Umbilical cord (tissue), 2 donors: ENCODE results near the gene TXNDC2. TPM values are rescaled to one million over a fixed set of nuclear protein-coding genes. Genes with fewer than 3 reads are reported as not detected.

Experiments used
- DNase-seq: peaks from one replicate; pipeline ENCODE4 v3.0.0-alpha.2; 2015; ENCODE audit warnings: low spot score
- total RNA-seq: library from RNA; depleted of rRNA; stranded (reverse); fragments of >200 nt; gene quantifications from one replicate; pipeline ENCODE4 v1.2.3, GENCODE V29; 2014; ENCODE audit warnings: low replicate concordance; ENCODE audit not compliant: insufficient read depth

TXNDC2 gene
- total RNA-seq, 1 donor from 2014 or later, result 5.1 TPM

DNA sequence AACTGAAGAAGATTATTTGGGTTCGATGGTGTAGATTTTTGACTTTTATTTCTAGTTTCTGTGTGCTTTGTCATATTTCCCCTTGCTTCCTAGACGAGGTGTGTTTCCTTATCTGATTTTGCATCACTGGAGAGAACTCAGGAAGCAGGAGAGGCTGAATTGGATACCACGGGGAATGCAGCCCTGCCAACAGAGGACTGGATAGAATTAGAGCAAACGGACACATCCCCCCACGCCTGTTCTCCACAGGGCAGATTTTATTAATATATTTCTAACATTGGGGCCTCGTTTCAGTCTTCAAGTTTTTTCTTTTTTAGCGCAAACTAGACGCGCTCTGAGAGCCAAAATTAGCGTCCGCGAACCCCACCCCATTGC, 27.4 kb downstream of the TXNDC2 start:
- DNase-seq, result no peak

DNA sequence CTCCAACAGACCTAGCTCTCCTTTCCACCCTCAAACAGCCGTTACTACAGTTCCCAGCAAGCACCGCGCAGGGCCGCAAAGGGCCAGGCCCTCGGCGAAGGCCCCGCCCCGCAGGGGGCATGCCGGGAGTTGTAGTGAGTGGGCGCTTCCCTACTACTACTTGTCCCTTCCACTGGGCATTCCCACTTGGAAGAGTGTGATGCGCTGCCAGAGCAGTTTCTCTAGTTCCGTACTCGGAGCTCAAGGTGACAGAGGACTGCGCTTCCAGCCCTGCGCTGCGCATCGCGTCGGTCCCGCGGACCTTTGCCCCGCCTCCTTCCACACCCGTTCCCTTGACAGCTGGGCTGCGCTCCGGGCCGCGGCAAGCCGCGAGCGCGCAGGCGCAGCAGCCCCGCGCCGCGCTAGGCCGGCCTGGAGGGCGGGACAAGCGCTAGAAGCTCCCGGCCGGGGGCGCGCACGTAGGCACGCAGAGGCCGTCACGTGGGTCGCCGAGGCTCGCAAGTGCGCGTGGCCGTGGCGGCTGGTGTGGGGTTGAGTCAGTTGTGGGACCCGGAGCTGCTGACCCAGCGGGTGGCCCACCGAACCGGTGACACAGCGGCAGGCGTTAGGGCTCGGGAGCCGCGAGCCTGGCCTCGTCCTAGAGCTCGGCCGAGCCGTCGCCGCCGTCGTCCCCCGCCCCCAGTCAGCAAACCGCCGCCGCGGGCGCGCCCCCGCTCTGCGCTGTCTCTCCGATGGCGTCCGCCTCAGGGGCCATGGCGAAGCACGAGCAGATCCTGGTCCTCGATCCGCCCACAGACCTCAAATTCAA, 28.0 kb downstream of the TXNDC2 start, which contains the start of gene VAPA:
TSS of gene VAPA (plus strand) at position 491 of the 808 bp plus-strand sequence. CDS start at position 732, 241 bp downstream.
- peak; percentile 99 for DNase-seq

DNA sequence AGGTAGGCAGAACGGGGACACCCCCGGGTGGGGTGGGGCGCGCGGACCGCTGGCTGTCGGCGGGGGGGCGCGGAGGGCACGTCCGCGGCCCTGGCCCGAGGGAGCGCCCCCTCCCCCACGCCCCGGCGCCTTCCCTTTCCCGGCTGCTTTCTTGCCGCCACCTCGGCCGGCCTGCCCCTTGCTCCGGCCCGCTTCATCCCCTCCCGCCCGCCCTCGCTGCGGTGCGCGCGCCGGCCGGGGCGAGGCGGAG, 28.5 kb downstream of the TXNDC2 start:
- DNase-seq, result no peak

DNA sequence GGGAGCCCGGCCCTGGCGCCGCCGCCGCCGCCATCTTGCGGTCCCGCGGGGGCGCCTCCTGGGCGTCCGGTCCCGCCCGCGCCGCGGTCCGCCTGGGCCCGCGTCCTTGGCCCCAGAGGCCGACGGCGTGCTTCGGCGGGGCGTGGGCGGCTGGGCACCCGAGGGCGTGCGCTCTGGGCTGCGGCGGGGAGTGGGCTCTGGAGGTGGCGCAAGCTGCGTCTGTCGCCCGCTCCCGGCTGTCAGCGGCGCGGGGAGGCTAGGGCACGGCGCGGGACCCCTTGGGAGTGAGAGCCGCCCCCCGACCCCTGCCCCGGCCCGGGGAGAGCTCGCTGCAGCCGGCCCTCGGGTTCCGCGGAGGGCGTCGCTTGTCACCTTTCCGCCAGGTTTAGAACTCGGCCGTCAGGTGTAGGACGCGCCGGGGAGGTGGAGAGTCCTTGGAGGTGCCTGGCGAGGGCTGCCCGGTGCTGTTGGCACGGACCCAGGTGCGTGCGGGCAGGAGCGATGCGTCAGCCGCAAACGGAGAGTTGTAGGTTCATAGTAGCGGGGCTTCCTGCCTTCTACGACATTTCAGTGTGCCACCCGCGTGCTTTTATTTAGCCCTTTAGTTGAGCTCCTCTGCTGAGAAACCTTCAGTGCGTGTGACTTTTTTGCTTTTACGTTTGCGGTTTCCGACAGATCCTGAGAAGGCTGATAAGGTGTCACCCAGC, 29.0 kb downstream of the TXNDC2 start:
- DNase-seq, result peak; percentile 59

DNA sequence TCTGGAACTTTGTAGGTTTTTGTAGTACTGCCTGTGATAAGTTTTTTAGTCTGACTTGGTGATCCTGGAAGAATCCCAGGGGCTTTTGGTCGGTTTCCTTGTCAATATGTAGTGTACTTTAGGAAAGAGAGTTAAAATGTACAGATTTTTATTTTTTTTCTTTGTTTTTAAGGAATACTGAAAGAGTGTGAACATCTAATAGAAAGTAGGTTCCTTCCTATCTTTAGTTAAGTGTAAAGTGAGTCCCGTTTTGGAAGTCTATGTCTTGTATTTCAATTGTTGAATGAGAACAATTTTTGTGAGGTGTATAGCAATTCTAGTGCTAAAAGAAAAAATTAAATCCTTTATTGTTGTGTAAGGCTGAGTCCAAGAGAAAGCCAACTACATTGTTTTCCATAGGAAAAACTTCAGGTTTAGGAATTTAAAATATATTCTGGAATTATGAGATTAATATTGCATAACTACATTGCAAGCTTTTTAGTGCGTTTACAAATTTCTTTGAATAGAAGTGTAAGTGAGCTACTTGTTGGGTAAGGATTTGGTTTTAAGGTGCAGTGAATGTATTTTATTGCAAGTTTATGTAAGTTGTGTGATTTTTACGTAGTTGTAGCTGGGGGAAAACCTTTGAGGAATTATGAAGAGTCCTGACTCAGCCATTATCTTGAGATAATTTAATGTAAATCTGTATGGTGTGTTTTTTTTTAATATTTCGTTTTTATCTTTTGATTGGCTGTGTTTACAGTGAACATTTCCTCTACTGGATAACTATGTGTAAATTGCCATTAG, 29.7 kb downstream of the TXNDC2 start:
- no peak for DNase-seq

DNA sequence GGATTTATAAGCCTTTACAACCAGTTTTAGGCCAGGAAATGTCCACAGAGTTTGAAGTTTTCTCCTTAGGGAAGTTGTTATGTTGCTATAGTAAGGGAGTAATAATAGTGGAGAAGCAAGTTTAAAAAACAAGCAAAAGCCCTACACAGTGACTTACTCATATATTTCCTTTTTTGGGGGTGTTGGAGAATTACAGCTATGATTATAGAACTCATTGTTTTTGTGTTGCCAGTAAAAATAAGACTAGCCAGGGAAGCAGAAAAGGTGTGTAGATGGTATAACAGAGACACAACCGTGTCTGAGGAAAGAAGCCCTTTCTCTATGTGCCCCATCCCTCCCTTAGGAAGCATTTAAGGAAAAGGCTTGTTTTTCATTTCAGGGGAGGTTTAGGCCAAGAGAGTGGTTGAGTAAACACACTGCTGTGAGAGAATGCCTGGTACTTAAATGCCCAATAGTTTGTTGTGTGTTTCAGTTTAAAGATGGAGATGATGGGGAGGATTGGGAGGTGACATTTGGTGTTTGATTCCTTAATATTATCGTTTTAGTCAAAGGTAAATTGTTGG, 30.4 kb downstream of the TXNDC2 start:
- DNase-seq, result no peak

DNA sequence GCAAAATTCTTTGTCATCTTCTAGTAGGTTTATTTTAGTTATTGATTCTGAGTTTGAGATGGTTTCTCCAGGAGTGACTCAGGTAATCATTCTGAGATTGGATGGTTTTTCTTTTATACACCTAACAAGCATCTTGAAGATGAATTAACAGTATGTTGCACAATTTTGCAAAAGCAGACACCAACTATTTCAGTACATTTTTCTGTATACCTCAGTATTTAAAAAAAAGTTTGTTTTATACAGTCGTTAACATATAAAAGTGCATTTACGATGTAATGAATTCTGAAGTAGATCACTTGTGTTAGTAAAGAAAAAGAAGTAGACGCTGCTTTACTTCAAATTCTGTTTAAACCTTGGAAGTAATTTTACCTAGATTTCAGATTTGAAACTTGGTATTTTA, 31.0 kb downstream of the TXNDC2 start:
- DNase-seq, result no peak

DNA sequence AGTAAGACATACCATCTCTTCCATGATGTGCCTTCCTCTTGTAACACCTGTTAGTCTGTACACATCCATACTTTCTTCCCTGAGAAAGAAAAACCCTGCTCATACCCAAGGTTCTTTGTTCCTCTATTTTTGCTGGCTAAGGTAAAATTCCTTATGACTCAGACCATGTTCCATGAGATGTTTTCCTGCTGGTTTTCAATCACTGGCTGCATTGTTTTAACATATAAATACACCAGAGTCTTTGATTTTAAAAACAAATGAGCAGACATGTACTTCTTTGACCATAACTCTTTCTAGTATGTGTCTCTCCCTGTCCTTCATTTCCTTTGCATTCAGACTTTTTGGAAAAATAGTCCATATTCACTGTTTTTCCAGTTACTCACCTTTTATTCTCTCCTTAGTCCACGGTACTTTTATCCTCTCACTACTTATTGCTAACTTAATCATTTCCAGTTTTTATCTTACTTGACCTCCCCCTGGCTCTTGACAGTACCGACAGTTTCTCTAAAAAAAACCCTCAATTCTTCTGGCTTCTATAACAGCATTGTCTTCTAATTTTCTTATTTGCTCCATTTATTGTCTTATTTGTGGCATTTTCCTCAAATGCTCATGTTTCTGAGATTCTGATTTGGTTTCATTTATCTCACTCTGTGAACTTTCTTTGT, 32.4 kb downstream of the TXNDC2 start:
- no peak for DNase-seq

DNA sequence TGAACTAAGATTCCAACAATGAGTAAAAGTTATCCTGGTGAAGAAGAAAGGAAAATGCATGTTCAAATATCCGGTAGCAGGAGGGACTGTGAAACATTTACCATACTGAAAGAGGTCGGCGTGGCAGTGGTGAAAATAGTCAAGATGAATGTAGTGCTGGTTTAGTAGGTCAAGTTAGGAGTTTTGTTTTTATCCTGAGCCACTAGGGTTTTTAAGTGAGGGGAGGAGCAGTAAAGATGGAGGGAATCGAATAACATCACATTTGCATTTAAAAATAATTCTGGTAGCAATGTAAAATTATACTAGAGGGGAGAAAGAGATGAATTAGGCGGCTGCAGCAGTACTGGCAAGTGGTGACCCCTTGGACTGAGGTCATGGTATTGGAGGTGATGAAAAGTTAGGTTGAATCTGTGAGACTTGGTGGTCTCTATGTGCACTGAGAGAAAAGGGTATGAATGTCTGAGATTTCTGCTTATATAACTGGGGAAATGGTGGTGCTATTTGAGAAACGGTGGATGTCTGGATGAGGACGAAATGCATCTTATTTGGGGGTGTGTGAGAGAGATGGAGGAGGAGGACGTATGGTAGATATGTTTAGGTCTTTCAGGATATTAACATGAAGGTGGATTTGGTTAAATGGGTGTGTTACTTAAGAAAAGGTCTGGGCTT, 33.9 kb downstream of the TXNDC2 start:
- DNase-seq, result no peak

DNA sequence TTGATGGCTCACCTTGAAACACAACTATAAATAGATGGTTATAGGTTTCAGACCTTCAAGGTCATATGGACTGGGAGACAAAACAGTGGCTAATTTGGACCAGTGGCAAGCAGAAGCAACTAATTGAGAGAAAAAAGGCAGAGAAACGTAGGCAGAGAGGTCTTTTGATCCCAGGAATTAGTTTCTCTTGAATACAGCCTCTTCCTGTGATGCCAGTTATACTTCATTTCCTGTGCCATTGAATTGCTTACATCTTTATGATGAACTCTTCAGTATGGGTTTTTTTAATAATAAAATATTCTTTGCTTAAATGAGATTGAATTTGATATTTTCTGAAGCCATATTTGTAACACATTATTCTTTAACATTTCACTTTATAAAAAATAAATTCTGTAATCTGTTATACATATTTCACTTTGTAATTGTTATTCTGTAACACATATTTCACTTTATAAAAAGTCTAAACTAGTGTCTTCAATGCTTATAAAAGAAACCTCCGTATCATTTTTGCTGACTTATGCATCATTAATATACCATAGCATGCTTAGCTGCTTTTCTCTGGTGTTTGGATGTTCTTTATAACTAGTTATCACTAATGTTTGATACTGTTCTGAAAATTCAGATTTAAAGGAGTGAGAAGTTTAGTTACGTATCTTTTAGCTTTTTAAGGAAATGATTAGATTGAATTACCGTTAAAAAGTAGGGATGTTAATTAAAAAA, 37.0 kb downstream of the TXNDC2 start:
- DNase-seq, result no peak

DNA sequence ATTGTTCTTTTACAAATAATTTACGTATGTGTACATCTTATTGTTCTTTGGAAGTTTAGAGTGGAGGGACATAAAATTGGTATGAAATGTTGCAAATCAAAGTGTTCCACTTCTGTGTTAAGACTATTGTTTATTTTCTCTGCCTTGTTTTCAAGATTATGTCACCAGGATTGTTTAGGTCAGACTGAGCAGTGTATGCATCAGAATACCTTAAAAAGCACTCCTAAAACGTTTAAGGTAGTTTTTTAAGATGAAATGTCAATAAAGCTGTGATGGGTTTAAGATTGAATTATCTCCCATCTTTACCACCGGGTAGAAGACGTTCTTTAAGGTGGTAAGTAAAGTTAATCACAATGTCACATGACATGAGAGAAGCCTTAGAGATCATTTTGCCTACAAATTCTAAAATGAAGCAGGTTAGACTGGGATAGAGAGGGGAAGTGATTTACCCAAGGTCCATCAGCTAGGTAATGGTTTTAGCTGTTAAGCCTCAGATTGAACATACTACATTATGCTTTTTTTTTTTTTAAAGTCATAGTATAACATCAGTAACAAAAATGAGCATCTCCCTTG, 38.7 kb downstream of the TXNDC2 start:
- no peak for DNase-seq

DNA sequence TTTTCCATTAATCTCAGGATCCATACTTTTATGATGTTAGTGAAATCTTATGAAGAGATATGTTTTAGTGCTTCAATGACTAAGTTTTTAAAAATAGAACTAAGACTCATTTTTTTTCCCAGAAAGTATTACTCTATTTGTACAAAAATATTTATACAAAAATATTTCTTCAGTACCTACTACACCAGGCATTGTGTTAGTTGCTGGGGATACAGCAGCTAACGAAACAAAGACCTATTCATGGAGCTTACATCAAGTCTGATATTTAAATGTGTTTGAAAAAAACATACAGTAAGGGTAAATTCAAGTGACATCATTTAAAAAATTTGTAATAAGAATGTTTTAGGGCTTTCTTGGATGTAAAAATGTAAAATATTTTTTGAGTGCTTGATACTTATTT, 39.6 kb downstream of the TXNDC2 start:
- peak; percentile 28 for DNase-seq

DNA sequence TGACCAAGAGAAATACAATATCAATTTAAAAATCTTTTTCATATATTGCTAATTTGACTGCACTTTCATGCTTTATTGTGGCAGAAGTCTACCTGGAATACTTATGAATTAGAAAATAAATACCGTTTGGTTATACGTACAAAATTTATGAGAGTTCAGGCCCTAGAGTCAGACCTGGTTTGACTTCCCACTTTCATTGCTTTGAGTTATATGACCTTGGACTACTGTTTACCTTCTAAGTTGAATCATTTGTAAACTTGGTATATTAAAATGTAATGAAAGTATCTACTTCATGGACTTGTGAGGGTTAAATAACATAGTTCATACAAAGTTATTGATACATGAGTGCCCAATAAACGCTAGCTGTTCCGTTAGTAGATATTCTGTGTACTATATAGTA, 40.0 kb downstream of the TXNDC2 start:
- no peak for DNase-seq

DNA sequence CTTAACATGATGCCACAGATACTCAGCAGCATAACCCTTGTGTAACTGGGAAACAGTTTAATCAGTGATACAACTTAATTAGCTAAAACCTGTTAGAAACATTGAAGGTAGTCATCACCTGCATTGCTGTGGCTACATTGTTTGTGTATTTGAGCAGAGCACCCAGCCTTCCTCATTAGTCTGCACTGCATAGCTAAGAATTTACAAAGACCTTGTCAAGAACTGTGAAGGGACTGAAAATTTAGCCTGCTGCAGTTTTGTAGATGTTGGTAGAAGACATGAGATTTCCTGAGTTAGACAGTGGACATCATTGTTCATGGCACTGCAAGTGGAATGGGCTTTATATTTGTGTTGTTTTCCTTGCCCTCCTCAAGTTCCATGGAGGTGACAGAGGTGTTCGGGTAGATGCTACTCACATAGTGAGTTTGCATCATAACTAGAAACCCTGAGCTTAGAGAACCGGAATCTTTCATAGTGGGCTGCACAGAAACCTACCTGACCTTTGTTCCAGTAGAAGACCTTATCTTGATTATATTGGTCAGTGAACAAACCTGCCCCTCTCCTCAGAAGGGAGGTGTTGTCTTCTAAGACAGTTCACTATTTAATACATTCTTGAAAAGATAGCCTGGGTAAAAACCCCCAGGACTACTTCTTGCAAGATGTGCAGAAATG, 40.6 kb downstream of the TXNDC2 start:
- DNase-seq, result no peak

DNA sequence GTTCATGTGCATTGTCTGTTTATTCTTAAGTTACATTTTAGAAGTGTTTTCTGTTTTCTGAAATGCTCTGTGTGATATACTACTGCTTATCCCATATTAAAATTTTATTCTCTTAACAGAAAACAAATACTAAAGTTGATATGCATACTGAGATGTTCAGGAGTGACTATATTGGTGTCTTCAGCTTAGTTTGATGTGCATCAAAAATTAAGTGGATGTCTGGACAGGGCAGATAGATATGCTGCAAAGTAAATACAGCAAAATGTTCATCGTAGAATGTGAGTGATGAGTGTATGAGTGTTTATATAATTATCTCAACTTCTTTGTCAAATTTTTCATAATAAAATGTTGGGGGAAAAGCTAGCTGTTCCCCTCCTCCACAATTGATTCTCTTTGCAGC, 41.2 kb downstream of the TXNDC2 start:
- DNase-seq, result no peak

DNA sequence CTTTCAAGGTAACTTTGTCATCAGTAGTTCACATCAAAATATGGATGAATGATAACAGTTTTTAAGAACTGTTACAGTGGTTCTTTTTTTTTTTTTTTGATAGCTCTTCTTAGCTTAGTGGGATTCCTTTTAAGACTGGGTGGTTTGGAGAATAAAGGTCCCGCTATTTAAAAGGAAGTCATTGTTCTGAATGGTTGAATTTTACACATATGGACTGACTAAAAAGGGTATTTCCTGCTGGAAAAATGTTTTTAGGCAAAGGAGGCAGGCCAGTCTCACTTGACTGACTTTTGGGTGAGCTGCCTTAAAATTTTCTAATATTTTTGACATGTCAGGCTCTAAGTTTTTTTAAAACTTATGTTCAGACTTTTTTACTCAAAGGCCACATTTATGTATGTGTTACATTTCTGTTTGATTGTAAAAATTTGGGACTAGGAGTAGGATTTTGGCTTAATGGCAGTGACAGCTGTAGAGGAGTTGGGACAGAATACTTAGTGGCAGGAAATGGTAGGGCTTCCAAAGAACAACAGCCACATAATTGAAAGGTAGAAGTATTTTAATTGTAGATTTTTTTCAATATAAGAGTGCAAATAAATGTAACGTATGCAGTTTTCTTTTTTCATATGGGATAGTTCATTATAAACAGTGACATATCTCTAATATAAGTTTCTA, 41.8 kb downstream of the TXNDC2 start:
- no peak for DNase-seq

DNA sequence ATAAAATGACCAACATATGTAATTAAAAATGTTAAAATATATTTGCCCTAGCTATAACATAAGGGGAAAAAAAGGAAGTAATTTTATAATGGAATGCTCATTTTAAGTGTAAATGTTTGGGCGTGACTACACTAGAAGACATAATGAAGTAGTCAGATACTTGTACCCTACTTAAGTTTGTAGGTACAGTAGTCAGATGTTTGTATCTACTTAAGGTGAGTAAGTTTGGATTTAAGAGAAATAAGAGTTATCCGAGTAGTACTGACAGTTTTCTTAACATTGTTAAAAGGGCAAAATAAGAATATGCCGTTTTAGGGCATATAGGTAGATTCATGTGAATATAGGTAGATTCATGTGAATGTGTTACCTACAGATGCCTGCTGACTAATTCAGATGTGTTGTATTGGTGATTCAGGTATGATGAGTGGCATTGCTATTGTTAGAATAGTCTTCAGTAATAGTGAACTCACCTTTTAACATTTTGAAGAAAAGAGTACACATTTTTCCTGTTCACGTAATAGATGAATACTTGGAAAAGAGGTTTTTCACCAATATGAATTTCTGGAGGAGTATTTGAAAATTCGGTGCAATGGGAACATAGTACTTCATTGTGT, 43.0 kb downstream of the TXNDC2 start:
- DNase-seq, result no peak

DNA sequence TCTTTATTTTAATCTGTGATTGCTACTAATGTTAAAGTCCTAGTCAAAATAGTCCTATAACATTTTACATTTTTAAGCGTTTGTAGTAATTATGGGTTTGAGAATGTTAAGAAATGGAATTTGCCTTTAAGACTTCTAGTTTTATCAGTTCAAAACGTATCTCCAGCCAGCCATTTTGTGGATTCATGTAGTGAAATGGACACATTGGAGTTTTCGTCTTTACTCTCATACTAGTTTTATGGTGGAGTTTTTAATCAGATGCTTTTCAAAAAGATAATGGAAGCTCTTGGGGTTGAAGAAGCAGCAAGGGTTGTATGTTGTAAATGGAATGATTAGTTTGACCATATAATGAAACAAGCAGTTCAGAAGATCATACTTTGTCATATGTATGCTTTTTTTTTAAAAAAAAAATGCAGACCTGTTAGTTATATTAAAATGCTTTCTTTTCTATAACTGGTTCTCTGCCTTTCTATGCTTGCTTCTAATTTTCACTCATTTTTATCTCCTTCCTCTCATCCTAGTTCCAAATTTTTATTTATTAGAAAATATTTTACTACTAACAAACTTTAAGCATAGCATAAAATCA, 44.6 kb downstream of the TXNDC2 start:
- no peak for DNase-seq
